ENCODE measurements around the gene CCNY. TPM values are rescaled to one million over a fixed set of nuclear protein-coding genes. Genes with fewer than 3 reads are reported as not detected.

The CCNY gene
- total RNA-seq, 1 experiment from 2014 or later, result 62.2 TPM

GRCh38 chr10:35415505-35415904, 79.2 kb downstream of the CCNY start:
- Histone ChIP-seq H3K36me3 (ENCODE audit: control insufficient read depth in 1 of 2, insufficient read depth in 2 of 2, low read length in 2 of 2) (no peaks in the 10 kb centered on the region), H3K4me1 (ENCODE audit: control insufficient read depth in 1 of 2, insufficient read depth in 2 of 2, low read length in 2 of 2) (peaks cover 0 to 27% of the 10 kb centered on the region in 2 experiments; a peak in 3 of 4 replicates), H3K27me3 (ENCODE audit: insufficient read depth, low read length) (no peaks in the 10 kb centered on the region), H3K9me3 (ENCODE audit: control insufficient read depth in 1 of 2, insufficient read depth in 1 of 2, low read depth in 1 of 2, low read length in 2 of 2) (no peaks in the 10 kb centered on the region), H3K9ac (ENCODE audit: low read length) (no peak overlapping the region), H3K9me2 (ENCODE audit: insufficient read depth) (no peaks in the 10 kb centered on the region), H2AFZ (ENCODE audit: low read depth, low read length, poor library complexity, severe bottlenecking) (no peak overlapping the region), H3K79me2 (ENCODE audit: insufficient read depth, low read length) (peaks cover 71% of the 10 kb centered on the region), H3K27ac (ENCODE audit: low read depth, low read length) (no peak overlapping the region), H3K4me2 (ENCODE audit: low read length) (no peak overlapping the region), H4K20me1 (ENCODE audit: insufficient read depth) (no peaks in the 10 kb centered on the region), H3K4me3 (replicated peaks in 1 of 2; ENCODE audit: low read depth in 1 of 2, low read length in 2 of 2) (no peak overlapping the region)
- ChIA-PET CTCF (no interaction called here), POLR2A (no interaction called here), RAD21 (ENCODE audit: low non-redundant PET in 1 of 2, low total read pairs in 2 of 2, uncharacterized antibody in 2 of 2, unreplicated experiment in 2 of 2) (no interaction called here)
- no peak for ATAC-seq
- intact Hi-C loops (cut with micrococcal nuclease), result no loop called here
- BruUV-seq (replicated peaks), result no TSS peak
- no peak for DNase-seq (ENCODE audit: low read depth, low spot score)
- TF ChIP-seq TCF7L2 (IDR thresholded peaks at IDR 0.05; ENCODE audit: borderline replicate concordance, extremely low read depth, insufficient read depth, insufficient read length) (no peak), ZBTB33 (IDR thresholded peaks at IDR 0.05; ENCODE audit: extremely low read depth, insufficient replicate concordance, low read length) (no peak), JUND (IDR thresholded peaks at IDR 0.05) (no peak), FOSL1 (IDR thresholded peaks at IDR 0.05; ENCODE audit: low read depth) (no peak), ZFX (IDR thresholded peaks at IDR 0.05) (no peak), CEBPB (IDR thresholded peaks at IDR 0.05; ENCODE audit: low read depth) (no peak), YY1 (IDR thresholded peaks at IDR 0.05; ENCODE audit: extremely low read depth, insufficient replicate concordance, low read depth, low read length) (no peak), RAD21 (IDR thresholded peaks at IDR 0.05; ENCODE audit: low read depth) (no peak), ATF3 (IDR thresholded peaks at IDR 0.05) (no peak), SP1 (IDR thresholded peaks at IDR 0.05; ENCODE audit: low read depth) (no peak), MAX (IDR thresholded peaks at IDR 0.05) (no peak), POLR2AphosphoS5 (IDR thresholded peaks at IDR 0.05; ENCODE audit: low read depth, low read length) (no peak), SIN3A (IDR thresholded peaks at IDR 0.05; ENCODE audit: low read depth) (no peak), EGR1 (IDR thresholded peaks at IDR 0.05; ENCODE audit: low read depth) (no peak)

Measured in HCT116 (cell line).